Astrocyte (in vitro differentiated cells and primary cell): ENCODE measurements around the gene PAPSS2.

Experiments used
- EZH2 ChIP-seq: IDR thresholded peaks from 2 replicates; pipeline ENCODE4 v1.6.1; 2012; ENCODE audit warnings: mild to moderate bottlenecking, low read length, inconsistent platforms; ENCODE audit not compliant: insufficient read depth
- TF ChIP-seq, protein P1 (sequence below): IDR thresholded peaks from 2 replicates; pipeline ENCODE4 v1.5.1; 2011; ENCODE audit warnings: low read depth, mild to moderate bottlenecking, inconsistent platforms, low read length, moderate library complexity; ENCODE audit not compliant: insufficient read depth

DNA sequence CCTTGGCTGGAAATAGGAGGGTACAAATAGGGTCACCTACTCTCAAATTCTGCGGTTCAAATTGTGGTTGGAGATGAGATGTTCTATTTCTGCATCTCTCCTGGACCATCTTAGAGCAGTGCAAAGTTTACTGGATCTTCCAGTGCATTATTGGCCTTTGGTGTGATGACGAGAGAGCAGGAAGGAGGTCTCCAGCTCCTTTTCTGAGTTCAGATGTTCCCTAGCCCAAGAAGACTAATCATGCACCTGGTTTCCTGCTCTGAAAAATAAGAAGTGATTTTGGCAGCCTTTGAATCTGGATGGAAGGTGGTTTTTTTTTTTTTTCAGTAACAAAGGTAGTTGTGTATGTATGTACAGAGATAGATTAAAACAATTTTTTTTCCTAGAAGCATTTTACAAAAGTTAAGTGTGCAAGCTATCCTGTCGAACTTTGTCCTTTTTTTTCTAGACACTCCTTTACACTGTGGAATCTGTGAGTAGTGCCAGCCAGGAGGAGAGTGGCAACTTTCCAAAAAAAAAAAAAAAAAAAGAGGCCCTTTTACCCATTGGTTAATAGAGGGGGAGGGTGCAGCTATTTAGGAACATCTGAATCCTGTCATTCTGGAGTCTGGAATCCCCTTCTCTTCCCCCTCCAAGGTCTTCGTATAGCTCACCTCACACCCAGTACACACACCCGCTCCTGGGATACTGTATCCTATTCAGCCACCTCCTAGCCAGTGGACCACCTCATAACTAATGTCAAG lies 26.3 kb downstream of the PAPSS2 start:
- no peak for TF ChIP-seq EZH2
- TF ChIP-seq, protein P1, sequence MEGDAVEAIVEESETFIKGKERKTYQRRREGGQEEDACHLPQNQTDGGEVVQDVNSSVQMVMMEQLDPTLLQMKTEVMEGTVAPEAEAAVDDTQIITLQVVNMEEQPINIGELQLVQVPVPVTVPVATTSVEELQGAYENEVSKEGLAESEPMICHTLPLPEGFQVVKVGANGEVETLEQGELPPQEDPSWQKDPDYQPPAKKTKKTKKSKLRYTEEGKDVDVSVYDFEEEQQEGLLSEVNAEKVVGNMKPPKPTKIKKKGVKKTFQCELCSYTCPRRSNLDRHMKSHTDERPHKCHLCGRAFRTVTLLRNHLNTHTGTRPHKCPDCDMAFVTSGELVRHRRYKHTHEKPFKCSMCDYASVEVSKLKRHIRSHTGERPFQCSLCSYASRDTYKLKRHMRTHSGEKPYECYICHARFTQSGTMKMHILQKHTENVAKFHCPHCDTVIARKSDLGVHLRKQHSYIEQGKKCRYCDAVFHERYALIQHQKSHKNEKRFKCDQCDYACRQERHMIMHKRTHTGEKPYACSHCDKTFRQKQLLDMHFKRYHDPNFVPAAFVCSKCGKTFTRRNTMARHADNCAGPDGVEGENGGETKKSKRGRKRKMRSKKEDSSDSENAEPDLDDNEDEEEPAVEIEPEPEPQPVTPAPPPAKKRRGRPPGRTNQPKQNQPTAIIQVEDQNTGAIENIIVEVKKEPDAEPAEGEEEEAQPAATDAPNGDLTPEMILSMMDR = no peak
